HepG2 (cell line): ENCODE measurements around the gene DGKB. TPM values are rescaled to one million over a fixed set of nuclear protein-coding genes. Genes with fewer than 3 reads are reported as not detected.

ENCODE experiments used
- ATAC-seq: fragments of 200-7000 bp; cut with Tn5 transposase; 3 replicates; pipeline ENCODE4 v1.9.1; 2020; ENCODE audit warnings: mild to moderate bottlenecking, moderate library complexity
- BruUV-seq: library from RNA; stranded (reverse); fragments of 400-500 nt; replicated peaks from 2 replicates; lab custom pipeline; 2021; lab: Mats Ljungman, UMichigan
- CTCF ChIA-PET: fragments of 300-600 bp; formaldehyde crosslinking; extraction: SDS; loops from one replicate; lab custom pipeline; 2021; ENCODE audit warnings: low total read pairs, inconsistent platforms, low intra/inter-chr PET ratio; lab: Yijun Ruan, JAX
- POLR2A ChIA-PET: fragments of 350-600 bp; sonication (Branson Sonifier 250); formaldehyde crosslinking; loops from one replicate; lab custom pipeline; 2020; ENCODE audit warnings: antibody characterized with exemption, inconsistent platforms; lab: Yijun Ruan, JAX
- DNase-seq: peaks from one replicate; pipeline ENCODE4 v3.0.0-alpha.2; 2015; ENCODE audit warnings: low spot score
- FAIRE-seq: peaks from 3 replicates; lab custom pipeline; 2011; peaks lifted over from hg19 to GRCh38; lab: Jason Lieb, UNC
- H2AFZ ChIP-seq: one replicate; pipeline ENCODE4 v1.6.1; 2011; ENCODE audit warnings: low read length, inconsistent platforms
- H3K27ac ChIP-seq: fragments of 300-600 bp; 3 replicates; pipeline ENCODE4 v1.8.0; 2011; ENCODE audit warnings: mixed run types, mild to moderate bottlenecking, mixed read lengths, low read length, inconsistent platforms; ENCODE audit not compliant: insufficient read depth; ENCODE audit errors: extremely low read length
- H3K27me3 ChIP-seq, 2 experiments: fragments of 200-600 bp in 1 of 2; 2 replicates in 1 of 2; 3 replicates in 1 of 2; pipeline versions ENCODE4 v1.6.0 to v1.8.0; 2011; ENCODE audit warnings: low read length in 2 of 2, mild to moderate bottlenecking in 2 of 2, moderate library complexity in 2 of 2, inconsistent platforms in 1 of 2; ENCODE audit not compliant: insufficient read depth in 2 of 2, control insufficient read depth in 1 of 2
- H3K36me3 ChIP-seq, 2 experiments: fragments of 200-600 bp in 1 of 2; replicated peaks in 1 of 2; 2 replicates in 1 of 2; 3 replicates in 1 of 2; pipeline versions ENCODE4 v1.5.1 to v1.8.0; 2011; ENCODE audit warnings: low read length in 2 of 2, inconsistent platforms in 1 of 2; ENCODE audit not compliant: insufficient read depth in 2 of 2, control insufficient read depth in 1 of 2
- H3K4me1 ChIP-seq: 2 replicates; pipeline ENCODE4 v1.5.1; 2012; ENCODE audit warnings: low read length, inconsistent platforms; ENCODE audit not compliant: insufficient read depth
- H3K4me2 ChIP-seq: 2 replicates; pipeline ENCODE4 v1.6.0; 2011; ENCODE audit warnings: low read depth, low read length, inconsistent platforms
- H3K4me3 ChIP-seq, 3 experiments: fragments of 200-600 bp in 1 of 3; sonication (generic), shearing (Covaris generic) in 1 of 3; replicated peaks in 1 of 3; 2 replicates each; pipeline ENCODE4 v1.5.1; 2011 to 2016; ENCODE audit warnings: low read length in 3 of 3, inconsistent platforms in 2 of 3, low read depth in 2 of 3, mild to moderate bottlenecking in 2 of 3, control low read depth in 1 of 3, mixed read lengths in 1 of 3; ENCODE audit not compliant: insufficient read depth in 1 of 3
- H3K79me2 ChIP-seq: one replicate; pipeline ENCODE4 v1.6.1; 2011; ENCODE audit warnings: low read length, inconsistent platforms; ENCODE audit not compliant: insufficient read depth
- H3K9ac ChIP-seq: 2 replicates; pipeline ENCODE4 v1.6.0; 2011; ENCODE audit warnings: mild to moderate bottlenecking, low read depth, low read length, inconsistent platforms; ENCODE audit not compliant: insufficient read depth
- H3K9me3 ChIP-seq: 2 replicates; pipeline ENCODE4 v1.5.1; 2012; ENCODE audit warnings: mild to moderate bottlenecking, low read length
- H4K20me1 ChIP-seq: 2 replicates; pipeline ENCODE4 v1.6.0; 2011; ENCODE audit warnings: inconsistent platforms, mild to moderate bottlenecking, low read length, moderate library complexity; ENCODE audit not compliant: insufficient read depth
- CEBPG ChIP-seq: IDR thresholded peaks from 2 replicates; pipeline ENCODE4 v1.6.1; 2016
- CHD4 ChIP-seq: fragments of 200-600 bp; sonication (generic); IDR thresholded peaks from 2 replicates; pipeline ENCODE4 v1.7.0; 2017; ENCODE audit warnings: mild to moderate bottlenecking, low read length, borderline replicate concordance
- MYNN ChIP-seq: sonication (generic); formaldehyde crosslinking; IDR thresholded peaks from 2 replicates; pipeline ENCODE4 v1.4.0; 2020; ENCODE audit warnings: mild to moderate bottlenecking, low read depth, missing genetic modification reagents
- ZNF563 ChIP-seq: sonication (generic); formaldehyde crosslinking; IDR thresholded peaks from 2 replicates; pipeline ENCODE4 v1.8.0; 2022; ENCODE audit warnings: mild to moderate bottlenecking, moderate library complexity, missing genetic modification reagents
- ZSCAN12 ChIP-seq: sonication (generic); formaldehyde crosslinking; IDR thresholded peaks from 2 replicates; pipeline ENCODE4 v1.9.0; 2021; ENCODE audit warnings: mild to moderate bottlenecking, missing genetic modification reagents
- in situ Hi-C: cut with HindIII; loops from 2 replicates; pipeline ENCODE4 v1.10.0; 2017; ENCODE audit warnings: low pct_unique_long_range_greater_than_20kb; ENCODE audit not compliant: extremely low pct_ligation_motif_present
- intact Hi-C: fragments of 100-400 bp; cut with micrococcal nuclease; formaldehyde crosslinking; loops from one replicate; pipeline ENCODE4 v1.10.0; 2022; ENCODE audit not compliant: unreplicated experiment
- polyA plus RNA-seq, 8 experiments: library from polyadenylated mRNA; depleted of rRNA in 3 of 8; stranded (reverse) in 7 of 8; unstranded in 1 of 8; fragments of >200 nt; fragmentation: Illumina TruSeq in 4 of 8; extraction: Trizol in 4 of 8; gene quantifications; 2 replicates each; pipeline versions ENCODE4 v1.2.1 to v1.2.3, GENCODE V29; 2011 to 2016; ENCODE audit warnings: low read depth in 4 of 8, missing spikeins in 1 of 8, mixed read lengths in 1 of 8; ENCODE audit not compliant: insufficient read depth in 1 of 8
- total RNA-seq, 5 experiments: library from RNA; depleted of rRNA; stranded (reverse); fragments of >200 nt; fragmentation: Illumina TruSeq; extraction: Trizol; gene quantifications; 2 replicates each; pipeline ENCODE4 v1.2.3, GENCODE V29; 2016; ENCODE audit warnings: low read depth in 1 of 5
- TF ChIP-seq, protein P1 (sequence below): sonication (generic); formaldehyde crosslinking; IDR thresholded peaks from 2 replicates; pipeline ENCODE4 v1.9.0; 2021; ENCODE audit warnings: missing genetic modification reagents, borderline replicate concordance

DGKB gene
- total and polyA plus RNA-seq, 2 of the 13 experiments (the other 11 are each of a cell fraction or from before 2014, with no cell fraction given), result not detected

GRCh38 chr7:14839307-14839706, 63.2 kb downstream of the DGKB start (continued):
- TF ChIP-seq, protein P1, sequence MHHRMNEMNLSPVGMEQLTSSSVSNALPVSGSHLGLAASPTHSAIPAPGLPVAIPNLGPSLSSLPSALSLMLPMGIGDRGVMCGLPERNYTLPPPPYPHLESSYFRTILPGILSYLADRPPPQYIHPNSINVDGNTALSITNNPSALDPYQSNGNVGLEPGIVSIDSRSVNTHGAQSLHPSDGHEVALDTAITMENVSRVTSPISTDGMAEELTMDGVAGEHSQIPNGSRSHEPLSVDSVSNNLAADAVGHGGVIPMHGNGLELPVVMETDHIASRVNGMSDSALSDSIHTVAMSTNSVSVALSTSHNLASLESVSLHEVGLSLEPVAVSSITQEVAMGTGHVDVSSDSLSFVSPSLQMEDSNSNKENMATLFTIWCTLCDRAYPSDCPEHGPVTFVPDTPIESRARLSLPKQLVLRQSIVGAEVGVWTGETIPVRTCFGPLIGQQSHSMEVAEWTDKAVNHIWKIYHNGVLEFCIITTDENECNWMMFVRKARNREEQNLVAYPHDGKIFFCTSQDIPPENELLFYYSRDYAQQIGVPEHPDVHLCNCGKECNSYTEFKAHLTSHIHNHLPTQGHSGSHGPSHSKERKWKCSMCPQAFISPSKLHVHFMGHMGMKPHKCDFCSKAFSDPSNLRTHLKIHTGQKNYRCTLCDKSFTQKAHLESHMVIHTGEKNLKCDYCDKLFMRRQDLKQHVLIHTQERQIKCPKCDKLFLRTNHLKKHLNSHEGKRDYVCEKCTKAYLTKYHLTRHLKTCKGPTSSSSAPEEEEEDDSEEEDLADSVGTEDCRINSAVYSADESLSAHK (CRISPR knock-in tag), result no peak
- TF ChIP-seq ZSCAN12 (CRISPR knock-in tag) (no peak), CHD4 (no peak)

GRCh38 chr7:14837216-14837615, 65.3 kb downstream of the DGKB start:
- Histone ChIP-seq H3K27ac (no peak overlapping the region), H3K27me3 (no peaks in the 10 kb centered on the region), H3K9me3 (peaks cover 3% of the 10 kb centered on the region), H4K20me1 (no peaks in the 10 kb centered on the region), H3K9ac (no peak overlapping the region), H3K36me3 (no peaks in the 10 kb centered on the region), H3K4me2 (no peak overlapping the region), H3K4me3 (no peak overlapping the region), H2AFZ (no peak overlapping the region), H3K4me1 (no peaks in the 10 kb centered on the region), H3K79me2 (no peaks in the 10 kb centered on the region)
- CTCF ChIA-PET, result no interaction called here
- TF ChIP-seq CEBPG (CRISPR knock-in tag), result no peak
- no peak for TF ChIP-seq ZNF563 (CRISPR knock-in tag)
- TF ChIP-seq MYNN, result no peak
- no TSS peak for BruUV-seq
- in situ Hi-C loops, result no loop called here
- intact Hi-C loops, result no loop called here
- FAIRE-seq, result no peak
- ATAC-seq, result no peak
- POLR2A ChIA-PET, result no interaction called here
- no peak for DNase-seq
